H9 (cell line): ENCODE measurements around the gene RADX. TPM values are rescaled to one million over a fixed set of nuclear protein-coding genes. Genes with fewer than 3 reads are reported as not detected.

Experiments used
- DNase-seq: peaks from one replicate; pipeline ENCODE4 v3.0.0-alpha.2; 2017
- H2AFZ ChIP-seq: one replicate; pipeline ENCODE4 v1.6.1; 2013; ENCODE audit warnings: mild to moderate bottlenecking, low read length, control low read depth, moderate library complexity
- H2AK5ac ChIP-seq: 2 replicates; pipeline ENCODE4 v1.6.1; 2013; ENCODE audit warnings: low read length, control low read depth, mixed read lengths; ENCODE audit not compliant: insufficient read length
- H2BK120ac ChIP-seq: one replicate; pipeline ENCODE4 v1.6.1; 2013; ENCODE audit warnings: low read depth, mild to moderate bottlenecking, low read length, control low read depth, inconsistent platforms; ENCODE audit not compliant: poor library complexity, severe bottlenecking
- H2BK12ac ChIP-seq: 2 replicates; pipeline ENCODE4 v1.6.1; 2013; ENCODE audit warnings: low read length, control low read depth, mixed read lengths, low read depth; ENCODE audit not compliant: insufficient read length
- H2BK15ac ChIP-seq: 2 replicates; pipeline ENCODE4 v1.6.1; 2013; ENCODE audit warnings: low read depth, low read length, control low read depth
- H2BK20ac ChIP-seq: one replicate; pipeline ENCODE4 v1.6.1; 2013; ENCODE audit warnings: low read depth, mild to moderate bottlenecking, low read length, control low read depth, inconsistent platforms; ENCODE audit not compliant: poor library complexity, severe bottlenecking
- H2BK5ac ChIP-seq: 2 replicates; pipeline ENCODE4 v1.6.1; 2013; ENCODE audit warnings: low read length, control low read depth, mixed read lengths; ENCODE audit not compliant: insufficient read length
- H3K14ac ChIP-seq: 2 replicates; pipeline ENCODE4 v1.6.1; 2013; ENCODE audit warnings: low read length, control low read depth; ENCODE audit not compliant: insufficient read depth
- H3K18ac ChIP-seq: 2 replicates; pipeline ENCODE4 v1.6.1; 2013; ENCODE audit warnings: low read depth, mild to moderate bottlenecking, mixed read lengths, low read length, control low read depth; ENCODE audit not compliant: insufficient read length
- H3K23ac ChIP-seq: 2 replicates; pipeline ENCODE4 v1.6.1; 2013; ENCODE audit warnings: low read length, control low read depth, mixed read lengths, low read depth; ENCODE audit not compliant: insufficient read length
- H3K23me2 ChIP-seq: 2 replicates; pipeline ENCODE4 v1.6.1; 2013; ENCODE audit warnings: low read depth, mild to moderate bottlenecking, mixed read lengths, low read length, control low read depth; ENCODE audit not compliant: insufficient read length, poor library complexity, severe bottlenecking
- H3K27ac ChIP-seq: 2 replicates; pipeline ENCODE4 v1.5.1; 2013; ENCODE audit warnings: low read length, control low read depth, mixed read lengths, low read depth; ENCODE audit not compliant: insufficient read length
- H3K27me3 ChIP-seq: 2 replicates; pipeline ENCODE4 v1.6.1; 2013; ENCODE audit warnings: low read length, control low read depth, inconsistent platforms; ENCODE audit not compliant: insufficient read depth
- H3K4ac ChIP-seq: 2 replicates; pipeline ENCODE4 v1.6.1; 2013; ENCODE audit warnings: low read depth, mild to moderate bottlenecking, control low read depth, inconsistent platforms, low read length, moderate library complexity
- H3K4me1 ChIP-seq: 2 replicates; pipeline ENCODE4 v1.6.1; 2013; ENCODE audit warnings: low read length, control low read depth, inconsistent platforms; ENCODE audit not compliant: insufficient read depth
- H3K4me2 ChIP-seq: 2 replicates; pipeline ENCODE4 v1.6.1; 2013; ENCODE audit warnings: low read length, control low read depth, mixed read lengths; ENCODE audit not compliant: insufficient read length, insufficient read depth
- H3K56ac ChIP-seq: 2 replicates; pipeline ENCODE4 v1.6.1; 2013; ENCODE audit warnings: low read depth, mild to moderate bottlenecking, mixed read lengths, low read length, control low read depth; ENCODE audit not compliant: insufficient read length
- H3K79me1 ChIP-seq: 2 replicates; pipeline ENCODE4 v1.6.1; 2013; ENCODE audit warnings: low read depth, mild to moderate bottlenecking, moderate library complexity, low read length, control low read depth, inconsistent platforms; ENCODE audit not compliant: insufficient read depth, poor library complexity, severe bottlenecking
- H3K79me2 ChIP-seq: 2 replicates; pipeline ENCODE4 v1.6.1; 2013; ENCODE audit warnings: low read length, control low read depth, inconsistent platforms; ENCODE audit not compliant: insufficient read depth
- H3K9ac ChIP-seq: 2 replicates; pipeline ENCODE4 v1.6.1; 2013; ENCODE audit warnings: low read length, control low read depth, mixed read lengths; ENCODE audit not compliant: insufficient read length; ENCODE audit errors: extremely low read depth
- H3K9me3 ChIP-seq: one replicate; pipeline ENCODE4 v1.6.1; 2013; ENCODE audit warnings: low read depth, low read length, inconsistent platforms; ENCODE audit not compliant: control insufficient read depth
- H3T11ph ChIP-seq: one replicate; pipeline ENCODE4 v1.6.1; 2013; ENCODE audit warnings: mild to moderate bottlenecking, low read length, control low read depth, inconsistent platforms
- H4K20me1 ChIP-seq: one replicate; pipeline ENCODE4 v1.6.1; 2013; ENCODE audit not compliant: control insufficient read depth, insufficient read length, insufficient read depth
- H4K5ac ChIP-seq: 2 replicates; pipeline ENCODE4 v1.6.1; 2013; ENCODE audit warnings: low read depth, mild to moderate bottlenecking, mixed read lengths, low read length, control low read depth; ENCODE audit not compliant: insufficient read length
- H4K8ac ChIP-seq: replicated peaks from 2 replicates; pipeline ENCODE4 v1.6.1; 2013; ENCODE audit warnings: low read length, control low read depth, mixed read lengths, low read depth; ENCODE audit not compliant: insufficient read length
- H4K91ac ChIP-seq: 2 replicates; pipeline ENCODE4 v1.6.1; 2013; ENCODE audit warnings: low read depth, mild to moderate bottlenecking, moderate library complexity, mixed read lengths, low read length, control low read depth; ENCODE audit not compliant: insufficient read length
- H3K27ac Mint-ChIP-seq, 3 experiments: 2 replicates in 2 of 3; 3 replicates in 1 of 3; pipeline ENCODE4 v1.8.0; 2020 to 2021; ENCODE audit warnings: mixed read lengths in 3 of 3, mild to moderate bottlenecking in 1 of 3, moderate library complexity in 1 of 3
- H3K27me3 Mint-ChIP-seq: 2 replicates; pipeline ENCODE4 v1.8.0; 2021; ENCODE audit warnings: low read depth, mild to moderate bottlenecking, moderate library complexity, mixed read lengths
- H3K36me3 Mint-ChIP-seq, 3 experiments: 2 replicates in 2 of 3; 3 replicates in 1 of 3; pipeline ENCODE4 v1.8.0; 2020 to 2021; ENCODE audit warnings: low read depth in 3 of 3, mixed read lengths in 3 of 3; ENCODE audit not compliant: insufficient read depth in 1 of 3
- H3K4me1 Mint-ChIP-seq, 2 experiments: 2 replicates each; pipeline ENCODE4 v1.8.0; 2020; ENCODE audit warnings: mixed read lengths in 2 of 2
- H3K4me3 Mint-ChIP-seq, 2 experiments: 2 replicates in 1 of 2; 3 replicates in 1 of 2; pipeline ENCODE4 v1.8.0; 2020 to 2021; ENCODE audit warnings: mild to moderate bottlenecking in 2 of 2, mixed read lengths in 2 of 2, moderate library complexity in 1 of 2
- H3K9me3 Mint-ChIP-seq, 2 experiments: 2 replicates in 1 of 2; 3 replicates in 1 of 2; pipeline ENCODE4 v1.8.0; 2020; ENCODE audit warnings: mild to moderate bottlenecking in 2 of 2, mixed read lengths in 2 of 2, moderate library complexity in 1 of 2
- WGBS: extraction: QIAGEN DNeasy Blood & Tissue Kit; methylation state at CpG from one replicate; pipeline ENCODE4 v1.1.7; 2013; ENCODE audit warnings: missing lambda C conversion rate, low lambda C conversion rate, mixed read lengths; ENCODE audit not compliant: insufficient read length; ENCODE audit errors: extremely low coverage; 5-methylcytosine and 5-hydroxymethylcytosine counted together
- total RNA-seq: library from RNA; stranded (reverse); gene quantifications from 2 replicates; pipeline ENCODE4 v1.2.1, GENCODE V29; 2021
- TF ChIP-seq, protein P1 (sequence below): fragments of 200-600 bp; sonication (generic); conservative IDR thresholded peaks from 3 replicates; pipeline ENCODE4 v1.8.0; 2021; ENCODE audit warnings: antibody characterized with exemption, mild to moderate bottlenecking

Gene RADX
- total RNA-seq, 1 experiment from 2014 or later: 1.5 TPM

DNA sequence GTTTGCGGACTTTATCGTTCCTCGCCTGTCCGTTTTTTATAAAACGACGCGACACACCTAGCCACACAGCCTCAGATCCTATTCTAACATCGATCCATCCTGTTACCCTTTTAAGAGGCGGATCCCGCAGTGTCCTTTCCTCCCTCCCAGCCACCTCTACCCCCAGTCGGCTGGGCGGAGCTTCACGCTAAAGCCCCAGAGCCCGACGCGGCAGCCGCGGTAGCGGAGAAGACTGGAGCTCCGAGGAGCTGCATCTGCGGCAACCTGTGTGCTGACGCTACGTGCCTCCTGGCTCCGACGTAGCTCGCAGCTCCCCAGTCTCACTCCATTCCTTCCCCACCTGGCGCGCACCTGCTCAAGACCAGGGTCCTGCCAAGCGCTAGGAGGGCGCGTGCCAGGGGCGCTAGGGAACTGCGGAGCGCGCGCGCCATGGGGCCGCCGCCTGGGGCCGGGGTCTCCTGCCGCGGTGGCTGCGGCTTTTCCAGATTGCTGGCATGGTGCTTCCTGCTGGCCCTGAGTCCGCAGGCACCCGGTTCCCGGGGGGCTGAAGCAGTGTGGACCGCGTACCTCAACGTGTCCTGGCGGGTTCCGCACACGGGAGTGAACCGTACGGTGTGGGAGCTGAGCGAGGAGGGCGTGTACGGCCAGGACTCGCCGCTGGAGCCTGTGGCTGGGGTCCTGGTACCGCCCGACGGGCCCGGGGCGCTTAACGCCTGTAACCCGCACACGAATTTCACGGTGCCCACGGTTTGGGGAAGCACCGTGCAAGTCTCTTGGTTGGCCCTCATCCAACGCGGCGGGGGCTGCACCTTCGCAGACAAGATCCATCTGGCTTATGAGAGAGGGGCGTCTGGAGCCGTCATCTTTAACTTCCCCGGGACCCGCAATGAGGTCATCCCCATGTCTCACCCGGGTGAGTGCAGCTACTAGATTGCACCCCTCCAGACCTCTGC, 115.0 kb downstream of the RADX start, which contains the start of gene RNF128:
TSS of gene RNF128 (plus strand) at position 217 of the 953 bp plus-strand sequence. CDS start at position 430, 213 bp downstream.
- Mint-ChIP-seq H3K9me3 (peaks cover 0 to 48% of the 10 kb centered on the region in 2 experiments; a peak in 4 of 5 replicates), H3K4me1 (peaks cover 9 to 11% of the 10 kb centered on the region in 2 experiments), H3K27ac (no peak within 1 kb of the TSS), H3K27me3 (peaks cover 83% of the 10 kb centered on the region), H3K4me3 (peak within 1 kb of the TSS; percentile 60 to 90), H3K36me3 (peaks cover 0 to 2% (median 0%) of the 10 kb centered on the region in 3 experiments; a peak in 2 of 7 replicates)
- H3K9me3 ChIP-seq: no peaks in the 10 kb centered on the region
- DNase-seq: peak; percentile 78
- no peak within 1 kb of the TSS for H3K56ac ChIP-seq
- peak within 1 kb of the TSS; percentile 78 for H3K4me2 ChIP-seq
- peaks cover 5% of the 10 kb centered on the region for H3K23me2 ChIP-seq
- no peaks in the 10 kb centered on the region for H4K20me1 ChIP-seq
- H3T11ph ChIP-seq: no peak within 1 kb of the TSS
- H3K27me3 ChIP-seq: peaks cover 10% of the 10 kb centered on the region; the same call in 1 of the 2 replicates
- no peaks in the 10 kb centered on the region; the same call in 1 of the 2 replicates for H3K4me1 ChIP-seq
- no peak within 1 kb of the TSS for H2BK12ac ChIP-seq
- TF ChIP-seq, protein P1, sequence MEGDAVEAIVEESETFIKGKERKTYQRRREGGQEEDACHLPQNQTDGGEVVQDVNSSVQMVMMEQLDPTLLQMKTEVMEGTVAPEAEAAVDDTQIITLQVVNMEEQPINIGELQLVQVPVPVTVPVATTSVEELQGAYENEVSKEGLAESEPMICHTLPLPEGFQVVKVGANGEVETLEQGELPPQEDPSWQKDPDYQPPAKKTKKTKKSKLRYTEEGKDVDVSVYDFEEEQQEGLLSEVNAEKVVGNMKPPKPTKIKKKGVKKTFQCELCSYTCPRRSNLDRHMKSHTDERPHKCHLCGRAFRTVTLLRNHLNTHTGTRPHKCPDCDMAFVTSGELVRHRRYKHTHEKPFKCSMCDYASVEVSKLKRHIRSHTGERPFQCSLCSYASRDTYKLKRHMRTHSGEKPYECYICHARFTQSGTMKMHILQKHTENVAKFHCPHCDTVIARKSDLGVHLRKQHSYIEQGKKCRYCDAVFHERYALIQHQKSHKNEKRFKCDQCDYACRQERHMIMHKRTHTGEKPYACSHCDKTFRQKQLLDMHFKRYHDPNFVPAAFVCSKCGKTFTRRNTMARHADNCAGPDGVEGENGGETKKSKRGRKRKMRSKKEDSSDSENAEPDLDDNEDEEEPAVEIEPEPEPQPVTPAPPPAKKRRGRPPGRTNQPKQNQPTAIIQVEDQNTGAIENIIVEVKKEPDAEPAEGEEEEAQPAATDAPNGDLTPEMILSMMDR: no peak
- H2BK120ac ChIP-seq: no peak within 1 kb of the TSS
- WGBS: no CpG with 5 or more reads among the region's 79 CpGs
- H4K91ac ChIP-seq: no peak within 1 kb of the TSS
- peak within 1 kb of the TSS; percentile 5 for H2AFZ ChIP-seq
- no peak within 1 kb of the TSS for H3K4ac ChIP-seq
- no peak within 1 kb of the TSS for H3K23ac ChIP-seq
- no peak within 1 kb of the TSS for H2BK5ac ChIP-seq
- H3K14ac ChIP-seq: peak within 1 kb of the TSS; percentile 25; the same call in 1 of the 2 replicates
- no peak within 1 kb of the TSS for H2BK15ac ChIP-seq
- H4K5ac ChIP-seq: no peak within 1 kb of the TSS
- no peak within 1 kb of the TSS for H2AK5ac ChIP-seq
- H3K79me1 ChIP-seq: no peaks in the 10 kb centered on the region
- no peak within 1 kb of the TSS for H3K9ac ChIP-seq
- H3K79me2 ChIP-seq: no peaks in the 10 kb centered on the region
- H2BK20ac ChIP-seq: no peak within 1 kb of the TSS
- no peak within 1 kb of the TSS for H3K18ac ChIP-seq
- H4K8ac ChIP-seq: no peak within 1 kb of the TSS
- H3K27ac ChIP-seq: no peak within 1 kb of the TSS
